GM12873 (cell line): ENCODE data around the gene GSK3B.

Experiments used
- TF ChIP-seq, protein P1 (sequence below): IDR thresholded peaks from 2 replicates; pipeline ENCODE4 v1.5.1; 2012; ENCODE audit warnings: low read depth, mild to moderate bottlenecking, moderate library complexity, low read length, control low read depth; ENCODE audit not compliant: insufficient read depth; ENCODE audit errors: missing control alignments

GSK3B gene

GRCh38 chr3:119927190-119927589, 167.1 kb downstream of the GSK3B start:
- TF ChIP-seq, protein P1, sequence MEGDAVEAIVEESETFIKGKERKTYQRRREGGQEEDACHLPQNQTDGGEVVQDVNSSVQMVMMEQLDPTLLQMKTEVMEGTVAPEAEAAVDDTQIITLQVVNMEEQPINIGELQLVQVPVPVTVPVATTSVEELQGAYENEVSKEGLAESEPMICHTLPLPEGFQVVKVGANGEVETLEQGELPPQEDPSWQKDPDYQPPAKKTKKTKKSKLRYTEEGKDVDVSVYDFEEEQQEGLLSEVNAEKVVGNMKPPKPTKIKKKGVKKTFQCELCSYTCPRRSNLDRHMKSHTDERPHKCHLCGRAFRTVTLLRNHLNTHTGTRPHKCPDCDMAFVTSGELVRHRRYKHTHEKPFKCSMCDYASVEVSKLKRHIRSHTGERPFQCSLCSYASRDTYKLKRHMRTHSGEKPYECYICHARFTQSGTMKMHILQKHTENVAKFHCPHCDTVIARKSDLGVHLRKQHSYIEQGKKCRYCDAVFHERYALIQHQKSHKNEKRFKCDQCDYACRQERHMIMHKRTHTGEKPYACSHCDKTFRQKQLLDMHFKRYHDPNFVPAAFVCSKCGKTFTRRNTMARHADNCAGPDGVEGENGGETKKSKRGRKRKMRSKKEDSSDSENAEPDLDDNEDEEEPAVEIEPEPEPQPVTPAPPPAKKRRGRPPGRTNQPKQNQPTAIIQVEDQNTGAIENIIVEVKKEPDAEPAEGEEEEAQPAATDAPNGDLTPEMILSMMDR, result no peak

DNA sequence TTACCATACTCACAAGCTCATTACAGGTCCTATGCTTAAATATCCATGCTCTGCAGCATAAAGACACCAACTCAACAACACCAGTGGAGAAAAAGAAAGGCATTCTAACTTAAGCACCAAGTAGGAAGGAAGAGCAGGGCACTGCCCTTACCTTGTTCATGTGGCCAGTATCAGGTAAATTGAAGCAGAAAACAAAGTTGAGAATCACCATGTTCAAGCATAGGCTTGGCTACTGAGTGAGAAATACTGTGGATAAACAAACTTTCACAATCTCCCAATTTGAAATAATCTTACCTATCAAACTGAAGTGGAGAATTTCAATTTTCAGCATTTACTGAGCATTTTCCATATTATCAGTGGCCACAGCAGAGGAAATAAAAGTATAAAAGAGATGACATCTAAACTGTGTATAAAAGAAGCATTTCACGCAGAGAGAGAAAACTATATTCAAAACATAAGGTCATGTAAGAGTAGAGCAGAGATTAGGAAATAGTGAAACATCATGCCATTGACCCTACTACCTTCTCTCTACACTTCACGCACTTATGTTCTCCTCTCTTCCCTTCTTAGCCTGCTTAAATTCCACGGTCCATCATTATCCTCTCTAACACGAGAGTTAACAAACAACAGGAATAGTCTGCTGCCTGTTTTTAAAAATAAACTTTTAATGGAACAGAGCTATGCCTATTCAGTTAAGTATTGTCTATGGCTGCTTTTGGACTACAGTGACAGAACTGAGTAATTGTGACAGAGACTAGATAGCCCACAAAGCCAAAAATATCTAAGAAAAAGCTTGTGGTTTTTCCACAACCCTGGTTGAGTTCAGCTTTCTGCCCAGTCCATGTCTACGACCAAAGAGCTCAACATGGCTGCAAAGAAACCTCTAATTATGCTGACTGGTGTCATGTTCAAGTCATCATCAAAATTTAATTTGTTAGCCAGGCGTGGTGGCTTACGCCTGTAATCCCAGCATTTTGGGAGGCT, 169.8 kb downstream of the GSK3B start:
- TF ChIP-seq, protein P1, result no peak

DNA sequence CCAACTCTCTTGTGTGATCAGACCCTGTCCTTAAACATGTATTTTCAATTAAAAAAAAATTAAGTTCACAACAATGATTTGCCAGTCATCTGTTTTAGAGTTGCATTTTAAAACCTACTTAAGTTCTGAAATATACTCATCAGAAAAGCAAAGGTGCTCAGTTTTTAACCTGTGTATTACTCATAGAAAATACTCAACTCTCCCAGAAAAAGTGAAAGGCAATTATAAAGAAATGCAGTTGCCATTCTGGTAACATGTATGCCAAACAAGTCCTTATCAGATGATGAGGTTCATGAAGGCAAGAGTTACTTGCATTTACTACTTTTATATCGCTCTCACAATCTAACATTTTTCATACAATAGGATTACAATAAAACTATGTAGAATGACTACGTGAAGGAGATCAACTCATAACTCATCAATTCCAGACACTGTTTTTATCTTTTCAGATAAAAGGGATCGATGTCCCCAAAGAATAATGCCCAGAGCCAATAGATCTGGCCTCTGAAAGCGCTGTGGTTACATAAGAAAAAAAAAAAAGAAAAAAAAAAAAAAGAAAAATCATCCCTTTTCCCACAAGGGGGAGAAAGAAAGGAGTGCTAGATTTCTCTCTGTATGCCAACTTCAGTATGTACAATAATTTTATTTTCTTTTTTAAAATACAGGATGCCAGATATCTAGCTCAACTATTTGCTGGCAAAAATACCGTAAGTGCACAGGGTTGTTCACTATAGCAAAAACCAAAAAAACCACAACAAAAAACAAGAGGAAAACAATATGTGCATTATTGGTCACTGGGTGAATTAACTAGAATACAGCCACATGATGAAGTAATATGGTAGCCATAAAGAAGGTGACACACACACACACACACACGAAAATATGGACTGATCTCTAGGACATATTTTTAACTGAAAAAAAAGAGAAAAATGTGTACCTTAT, 175.0 kb downstream of the GSK3B start:
- TF ChIP-seq, protein P1, result no peak

DNA sequence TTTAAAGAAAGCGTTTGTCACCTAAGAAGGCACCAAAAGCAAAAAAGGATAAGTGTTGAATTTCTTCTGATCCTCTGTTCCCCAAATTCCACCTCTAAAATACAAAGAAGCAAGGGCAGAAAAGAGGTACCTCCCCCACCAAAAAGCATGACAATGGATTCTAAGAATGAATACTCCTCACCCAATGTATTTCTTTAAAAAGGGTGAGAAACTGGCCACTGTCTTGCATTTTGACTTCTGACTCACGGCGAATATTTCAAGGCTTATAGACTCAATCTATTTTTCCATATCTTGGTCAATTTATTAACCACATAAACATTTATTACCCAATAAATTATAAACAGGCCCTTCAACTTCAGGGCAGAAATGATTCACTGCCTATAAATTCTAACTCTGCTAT, 181.2 kb downstream of the GSK3B start:
- TF ChIP-seq, protein P1, result no peak

- TF ChIP-seq, protein P1, result no peak
Observed at GRCh38 chr3:119912220-119912619, 182.0 kb downstream of the GSK3B start.

GRCh38 chr3:119911748-119912147, 182.5 kb downstream of the GSK3B start:
- TF ChIP-seq, protein P1, result no peak

- TF ChIP-seq, protein P1, result no peak
Observed at GRCh38 chr3:119902061-119902460, 192.2 kb downstream of the GSK3B start.
